NCI-H1048 (cell line): ENCODE data around the gene MLLT10.
"Not testable (repeated sequence)": the region's sequence is repeated elsewhere in the genome, so short reads cannot be mapped to it uniquely, and the experiment has no call there.

Experiments
- DNase-seq: peaks from one replicate; lab custom pipeline; 2025; lab: John Stamatoyannopoulos, UW

MLLT10 gene

GRCh38 chr10:21699575-21699974 is 165.5 kb downstream of the MLLT10 start:
- DNase-seq, result no peak

- no peak for DNase-seq
Observed at GRCh38 chr10:21700474-21700873, 166.4 kb downstream of the MLLT10 start.

GRCh38 chr10:21702633-21703111 is 168.6 kb downstream of the MLLT10 start:
- no peak for DNase-seq

GRCh38 chr10:21705142-21705827 is 171.3 kb downstream of the MLLT10 start:
- DNase-seq, result no peak

GRCh38 chr10:21705828-21706176 is 171.8 kb downstream of the MLLT10 start:
- DNase-seq, result no peak

- DNase-seq, result no peak
Observed at GRCh38 chr10:21707498-21707897, 173.5 kb downstream of the MLLT10 start.

GRCh38 chr10:21712975-21713374 is 178.9 kb downstream of the MLLT10 start:
- DNase-seq, result no peak

- DNase-seq, result peak; percentile 42
Observed at GRCh38 chr10:21715531-21716195, 181.6 kb downstream of the MLLT10 start.

- DNase-seq, result not testable (repeated sequence)
Observed at GRCh38 chr10:21717437-21718054, 183.5 kb downstream of the MLLT10 start.

- DNase-seq, result no peak
Observed at GRCh38 chr10:21719502-21719901, 185.5 kb downstream of the MLLT10 start.

- no peak for DNase-seq
Observed at GRCh38 chr10:21720090-21720489, 186.1 kb downstream of the MLLT10 start.

GRCh38 chr10:21721000-21721665 is 187.1 kb downstream of the MLLT10 start:
- no peak for DNase-seq

- no peak for DNase-seq
Observed at GRCh38 chr10:21722209-21722608, 188.2 kb downstream of the MLLT10 start.

- no peak for DNase-seq
Observed at GRCh38 chr10:21724020-21724589, 190.1 kb downstream of the MLLT10 start.

GRCh38 chr10:21724687-21725367 is 190.8 kb downstream of the MLLT10 start:
- peak; percentile 89 for DNase-seq

- DNase-seq, result no peak
Observed at GRCh38 chr10:21726601-21727225, 192.7 kb downstream of the MLLT10 start.

GRCh38 chr10:21727452-21728168 is 193.6 kb downstream of the MLLT10 start:
- DNase-seq, result no peak

- no peak for DNase-seq
Observed at GRCh38 chr10:21728618-21729017, 194.6 kb downstream of the MLLT10 start.

GRCh38 chr10:21732067-21732772 is 198.2 kb downstream of the MLLT10 start:
- peak; percentile 56 for DNase-seq

- DNase-seq, result no peak
Observed at GRCh38 chr10:21733710-21734109, 199.7 kb downstream of the MLLT10 start.
